ENCODE data around the gene SAE1.

DNA sequence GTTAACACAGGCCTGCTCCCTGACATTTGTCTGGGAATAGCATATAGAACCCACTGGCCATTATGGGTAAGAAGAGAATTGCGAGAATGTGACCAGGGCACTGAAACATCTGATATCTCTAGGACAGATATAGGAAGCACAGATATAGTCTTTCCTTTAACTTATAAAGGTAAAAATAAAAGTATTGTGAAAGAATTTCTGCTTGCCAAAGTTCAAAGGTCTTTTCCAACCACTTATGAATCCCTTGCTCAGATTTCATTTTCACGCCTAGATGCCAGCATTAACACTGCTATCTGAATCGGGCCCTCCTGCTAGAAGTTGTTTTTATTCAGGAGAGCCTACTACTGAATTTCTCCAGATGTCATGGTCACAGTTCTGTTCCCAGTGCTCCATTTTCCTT is 72.6 kb downstream of the SAE1 start:
- TF ChIP-seq EZH2phosphoT487 (IDR thresholded peaks at IDR 0.05; ENCODE audit: unreplicated experiment): no peak
- no peak for TF ChIP-seq EZH2 (IDR thresholded peaks at IDR 0.05; ENCODE audit: low read depth, unreplicated experiment)
- TF ChIP-seq, protein P1, sequence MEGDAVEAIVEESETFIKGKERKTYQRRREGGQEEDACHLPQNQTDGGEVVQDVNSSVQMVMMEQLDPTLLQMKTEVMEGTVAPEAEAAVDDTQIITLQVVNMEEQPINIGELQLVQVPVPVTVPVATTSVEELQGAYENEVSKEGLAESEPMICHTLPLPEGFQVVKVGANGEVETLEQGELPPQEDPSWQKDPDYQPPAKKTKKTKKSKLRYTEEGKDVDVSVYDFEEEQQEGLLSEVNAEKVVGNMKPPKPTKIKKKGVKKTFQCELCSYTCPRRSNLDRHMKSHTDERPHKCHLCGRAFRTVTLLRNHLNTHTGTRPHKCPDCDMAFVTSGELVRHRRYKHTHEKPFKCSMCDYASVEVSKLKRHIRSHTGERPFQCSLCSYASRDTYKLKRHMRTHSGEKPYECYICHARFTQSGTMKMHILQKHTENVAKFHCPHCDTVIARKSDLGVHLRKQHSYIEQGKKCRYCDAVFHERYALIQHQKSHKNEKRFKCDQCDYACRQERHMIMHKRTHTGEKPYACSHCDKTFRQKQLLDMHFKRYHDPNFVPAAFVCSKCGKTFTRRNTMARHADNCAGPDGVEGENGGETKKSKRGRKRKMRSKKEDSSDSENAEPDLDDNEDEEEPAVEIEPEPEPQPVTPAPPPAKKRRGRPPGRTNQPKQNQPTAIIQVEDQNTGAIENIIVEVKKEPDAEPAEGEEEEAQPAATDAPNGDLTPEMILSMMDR (conservative IDR thresholded peaks at IDR 0.05; ENCODE audit: low read depth in 2 of 2): no peak
- no peak for TF ChIP-seq CREB1 (CRISPR knock-in tag; IDR thresholded peaks at IDR 0.05; ENCODE audit: low read depth)
- TF ChIP-seq JUNB (IDR thresholded peaks at IDR 0.05; ENCODE audit: unreplicated experiment): no peak
- no peak for TF ChIP-seq NANOG (IDR thresholded peaks at IDR 0.05; ENCODE audit: borderline replicate concordance)
- TF ChIP-seq POLR2AphosphoS5 (IDR thresholded peaks at IDR 0.05; ENCODE audit: low read depth): no peak
- TF ChIP-seq, protein P2, sequence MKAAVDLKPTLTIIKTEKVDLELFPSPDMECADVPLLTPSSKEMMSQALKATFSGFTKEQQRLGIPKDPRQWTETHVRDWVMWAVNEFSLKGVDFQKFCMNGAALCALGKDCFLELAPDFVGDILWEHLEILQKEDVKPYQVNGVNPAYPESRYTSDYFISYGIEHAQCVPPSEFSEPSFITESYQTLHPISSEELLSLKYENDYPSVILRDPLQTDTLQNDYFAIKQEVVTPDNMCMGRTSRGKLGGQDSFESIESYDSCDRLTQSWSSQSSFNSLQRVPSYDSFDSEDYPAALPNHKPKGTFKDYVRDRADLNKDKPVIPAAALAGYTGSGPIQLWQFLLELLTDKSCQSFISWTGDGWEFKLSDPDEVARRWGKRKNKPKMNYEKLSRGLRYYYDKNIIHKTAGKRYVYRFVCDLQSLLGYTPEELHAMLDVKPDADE (IDR thresholded peaks at IDR 0.05): no peak
- TF ChIP-seq, protein P3, sequence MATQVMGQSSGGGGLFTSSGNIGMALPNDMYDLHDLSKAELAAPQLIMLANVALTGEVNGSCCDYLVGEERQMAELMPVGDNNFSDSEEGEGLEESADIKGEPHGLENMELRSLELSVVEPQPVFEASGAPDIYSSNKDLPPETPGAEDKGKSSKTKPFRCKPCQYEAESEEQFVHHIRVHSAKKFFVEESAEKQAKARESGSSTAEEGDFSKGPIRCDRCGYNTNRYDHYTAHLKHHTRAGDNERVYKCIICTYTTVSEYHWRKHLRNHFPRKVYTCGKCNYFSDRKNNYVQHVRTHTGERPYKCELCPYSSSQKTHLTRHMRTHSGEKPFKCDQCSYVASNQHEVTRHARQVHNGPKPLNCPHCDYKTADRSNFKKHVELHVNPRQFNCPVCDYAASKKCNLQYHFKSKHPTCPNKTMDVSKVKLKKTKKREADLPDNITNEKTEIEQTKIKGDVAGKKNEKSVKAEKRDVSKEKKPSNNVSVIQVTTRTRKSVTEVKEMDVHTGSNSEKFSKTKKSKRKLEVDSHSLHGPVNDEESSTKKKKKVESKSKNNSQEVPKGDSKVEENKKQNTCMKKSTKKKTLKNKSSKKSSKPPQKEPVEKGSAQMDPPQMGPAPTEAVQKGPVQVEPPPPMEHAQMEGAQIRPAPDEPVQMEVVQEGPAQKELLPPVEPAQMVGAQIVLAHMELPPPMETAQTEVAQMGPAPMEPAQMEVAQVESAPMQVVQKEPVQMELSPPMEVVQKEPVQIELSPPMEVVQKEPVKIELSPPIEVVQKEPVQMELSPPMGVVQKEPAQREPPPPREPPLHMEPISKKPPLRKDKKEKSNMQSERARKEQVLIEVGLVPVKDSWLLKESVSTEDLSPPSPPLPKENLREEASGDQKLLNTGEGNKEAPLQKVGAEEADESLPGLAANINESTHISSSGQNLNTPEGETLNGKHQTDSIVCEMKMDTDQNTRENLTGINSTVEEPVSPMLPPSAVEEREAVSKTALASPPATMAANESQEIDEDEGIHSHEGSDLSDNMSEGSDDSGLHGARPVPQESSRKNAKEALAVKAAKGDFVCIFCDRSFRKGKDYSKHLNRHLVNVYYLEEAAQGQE (IDR thresholded peaks at IDR 0.05; ENCODE audit: unreplicated experiment): no peak
- no peak for TF ChIP-seq STAT1 (IDR thresholded peaks at IDR 0.05; ENCODE audit: unreplicated experiment)

Data from GM23338 (cell line).